Mesothelial cell of epicardium (in vitro differentiated cells): ENCODE results near the gene SYCP2. TPM values are rescaled to one million over a fixed set of nuclear protein-coding genes. Genes with fewer than 3 reads are reported as not detected.

Source experiments
- DNase-seq, 2 experiments: peaks; one replicate each; pipeline ENCODE4 v3.0.0; 2021; ENCODE audit warnings: low spot score in 2 of 2; ENCODE audit not compliant: unreplicated experiment in 2 of 2
- H3K27ac Mint-ChIP-seq: 2 replicates; pipeline ENCODE4 v1.8.0; 2021; ENCODE audit warnings: mixed read lengths
- H3K27me3 Mint-ChIP-seq: 2 replicates; pipeline ENCODE4 v1.8.0; 2021; ENCODE audit warnings: low read depth, mixed read lengths
- H3K36me3 Mint-ChIP-seq: 2 replicates; pipeline ENCODE4 v1.8.0; 2021; ENCODE audit warnings: mixed read lengths
- H3K4me1 Mint-ChIP-seq: 2 replicates; pipeline ENCODE4 v1.8.0; 2021; ENCODE audit warnings: mixed read lengths
- H3K4me3 Mint-ChIP-seq: 2 replicates; pipeline ENCODE4 v1.8.0; 2021; ENCODE audit warnings: mild to moderate bottlenecking, moderate library complexity, mixed read lengths
- H3K9me3 Mint-ChIP-seq: 2 replicates; pipeline ENCODE4 v1.8.0; 2021; ENCODE audit warnings: mixed read lengths
- total RNA-seq: library from RNA; stranded (reverse); gene quantifications from 3 replicates; pipeline ENCODE4 v1.2.1, GENCODE V29; 2021
- TF ChIP-seq, protein P1 (sequence below): fragments of 200-600 bp; sonication (generic); IDR thresholded peaks from one replicate; pipeline ENCODE4 v1.5.0; 2021; ENCODE audit warnings: antibody characterized with exemption; ENCODE audit not compliant: unreplicated experiment

SYCP2 gene
- total RNA-seq, 1 donor from 2014 or later: 2.3 TPM

DNA sequence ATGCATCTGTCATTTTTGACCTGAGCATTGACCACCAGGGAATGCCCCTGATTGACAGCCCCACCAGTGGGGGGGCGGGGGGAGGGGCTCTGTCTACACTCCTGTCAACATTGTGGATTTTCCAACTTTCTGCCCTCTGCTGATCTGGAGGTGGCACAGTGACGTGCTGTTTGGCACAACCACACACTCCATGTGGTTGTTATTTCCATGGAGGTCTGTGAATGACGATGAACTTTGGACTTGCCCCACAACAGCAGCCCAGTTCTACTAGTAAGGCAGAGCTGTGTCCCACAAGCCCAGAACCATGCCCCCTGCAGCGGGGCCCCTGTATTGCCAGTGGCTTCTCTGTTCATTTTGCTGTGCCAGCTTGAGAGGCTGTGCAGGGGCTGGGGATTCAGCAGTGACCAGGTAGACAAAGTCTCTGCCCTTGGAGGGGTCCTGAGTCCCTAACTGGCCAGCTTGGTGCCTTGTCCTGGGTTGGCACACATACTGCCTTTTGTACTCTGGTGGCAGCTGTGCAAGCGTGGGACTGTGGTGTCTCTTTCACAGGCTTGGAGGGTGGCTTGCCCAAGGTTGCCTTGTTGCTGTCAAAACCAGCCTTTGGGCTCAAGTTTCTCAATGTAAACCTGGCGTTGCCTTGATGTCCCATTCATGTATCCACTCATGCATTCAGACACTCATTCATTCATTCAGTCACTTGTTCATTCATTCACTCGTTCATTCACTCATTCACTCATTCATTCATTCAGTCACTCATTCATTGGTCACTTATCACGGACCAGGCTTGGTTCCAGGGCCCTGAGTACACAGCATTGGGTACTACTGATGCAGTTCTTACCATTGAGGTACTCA is 108.5 kb downstream of the SYCP2 start:
- Mint-ChIP-seq H3K36me3 (no peaks in the 10 kb centered on the region), H3K4me1 (no peaks in the 10 kb centered on the region), H3K4me3 (no peak overlapping the region), H3K9me3 (no peaks in the 10 kb centered on the region), H3K27me3 (peaks cover 90% of the 10 kb centered on the region), H3K27ac (no peak overlapping the region)
- TF ChIP-seq, protein P1, sequence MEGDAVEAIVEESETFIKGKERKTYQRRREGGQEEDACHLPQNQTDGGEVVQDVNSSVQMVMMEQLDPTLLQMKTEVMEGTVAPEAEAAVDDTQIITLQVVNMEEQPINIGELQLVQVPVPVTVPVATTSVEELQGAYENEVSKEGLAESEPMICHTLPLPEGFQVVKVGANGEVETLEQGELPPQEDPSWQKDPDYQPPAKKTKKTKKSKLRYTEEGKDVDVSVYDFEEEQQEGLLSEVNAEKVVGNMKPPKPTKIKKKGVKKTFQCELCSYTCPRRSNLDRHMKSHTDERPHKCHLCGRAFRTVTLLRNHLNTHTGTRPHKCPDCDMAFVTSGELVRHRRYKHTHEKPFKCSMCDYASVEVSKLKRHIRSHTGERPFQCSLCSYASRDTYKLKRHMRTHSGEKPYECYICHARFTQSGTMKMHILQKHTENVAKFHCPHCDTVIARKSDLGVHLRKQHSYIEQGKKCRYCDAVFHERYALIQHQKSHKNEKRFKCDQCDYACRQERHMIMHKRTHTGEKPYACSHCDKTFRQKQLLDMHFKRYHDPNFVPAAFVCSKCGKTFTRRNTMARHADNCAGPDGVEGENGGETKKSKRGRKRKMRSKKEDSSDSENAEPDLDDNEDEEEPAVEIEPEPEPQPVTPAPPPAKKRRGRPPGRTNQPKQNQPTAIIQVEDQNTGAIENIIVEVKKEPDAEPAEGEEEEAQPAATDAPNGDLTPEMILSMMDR: no peak
- DNase-seq: no peak

DNA sequence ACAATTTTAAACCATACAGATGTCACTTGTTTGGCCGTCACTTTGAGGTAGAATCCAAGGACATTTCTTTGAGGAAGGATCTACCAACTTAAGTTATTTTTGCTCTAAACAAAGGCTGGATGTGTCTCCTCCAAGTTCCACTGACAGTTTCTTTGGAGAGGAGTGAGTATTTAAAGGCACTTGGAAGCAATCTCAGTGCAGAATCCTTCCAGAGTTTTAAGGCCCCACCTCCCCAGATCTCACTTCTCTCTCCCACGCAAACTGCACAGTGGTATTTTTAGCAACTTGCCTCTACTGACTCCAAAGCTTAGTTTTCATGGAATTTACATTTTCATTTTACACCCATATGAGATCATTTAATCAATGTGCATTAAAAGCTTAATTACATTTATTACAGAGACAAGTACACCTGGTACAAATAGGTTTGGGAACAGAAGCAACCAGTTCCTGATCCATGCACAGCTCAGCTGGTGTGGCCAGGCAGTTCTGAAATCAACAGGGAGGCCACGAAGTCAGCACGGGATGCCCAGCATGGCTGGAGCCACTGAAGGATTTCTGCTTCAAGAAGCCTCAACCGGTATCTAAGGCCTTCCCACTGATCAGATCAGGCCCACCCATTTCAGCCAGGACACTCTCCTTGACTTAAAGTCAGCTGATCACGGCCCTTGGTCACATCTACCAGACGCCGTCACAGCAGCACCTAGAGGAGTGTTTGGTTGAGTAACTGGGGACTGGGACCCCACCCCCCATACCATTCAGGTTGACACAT is 109.8 kb downstream of the SYCP2 start:
- Mint-ChIP-seq H3K4me1 (no peaks in the 10 kb centered on the region), H3K36me3 (no peaks in the 10 kb centered on the region), H3K9me3 (no peaks in the 10 kb centered on the region), H3K27ac (no peak overlapping the region), H3K4me3 (no peak overlapping the region), H3K27me3 (peaks cover 82% of the 10 kb centered on the region)
- TF ChIP-seq, protein P1: no peak
- no peak for DNase-seq

DNA sequence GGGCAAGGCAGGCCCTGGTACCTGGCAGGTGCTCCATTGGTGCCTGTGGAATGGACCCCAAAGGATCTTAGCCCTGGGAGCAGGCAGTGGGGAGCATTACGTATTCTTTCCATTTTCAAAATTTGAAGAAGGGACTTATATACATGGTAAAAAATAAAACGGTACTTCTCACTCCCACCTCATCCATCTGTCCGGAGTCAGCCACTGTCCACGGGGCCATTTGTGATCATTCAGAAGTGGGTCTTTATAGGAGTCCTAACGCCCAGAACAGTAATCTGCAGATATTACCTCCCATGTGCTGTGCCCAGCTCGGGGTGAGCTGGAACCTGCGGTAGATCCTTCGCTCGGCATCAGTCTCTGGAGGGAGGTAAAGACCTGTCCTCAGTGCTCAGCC is 110.4 kb downstream of the SYCP2 start:
- Mint-ChIP-seq H3K4me3 (no peak overlapping the region), H3K36me3 (no peaks in the 10 kb centered on the region), H3K27me3 (peaks cover 82% of the 10 kb centered on the region), H3K9me3 (no peaks in the 10 kb centered on the region), H3K27ac (no peak overlapping the region), H3K4me1 (no peaks in the 10 kb centered on the region)
- no peak for DNase-seq
- TF ChIP-seq, protein P1: no peak

GRCh38 chr20:59822291-59823029 is 111.0 kb downstream of the SYCP2 start:
- no peak overlapping the region for H3K4me3 Mint-ChIP-seq

GRCh38 chr20:59821788-59822187 is 111.6 kb downstream of the SYCP2 start:
- no peak overlapping the region for H3K4me3 Mint-ChIP-seq
- no peaks in the 10 kb centered on the region for H3K9me3 Mint-ChIP-seq
- no peaks in the 10 kb centered on the region for H3K36me3 Mint-ChIP-seq
- DNase-seq: no peak
- no peaks in the 10 kb centered on the region for H3K4me1 Mint-ChIP-seq
- H3K27ac Mint-ChIP-seq: no peak overlapping the region
- H3K27me3 Mint-ChIP-seq: peaks cover 76% of the 10 kb centered on the region
- TF ChIP-seq, protein P1: no peak

More at GRCh38 chr20:59822291-59823029, 111.0 kb downstream of the SYCP2 start:
- no peak for DNase-seq
- Mint-ChIP-seq H3K27me3 (peaks cover 81% of the 10 kb centered on the region), H3K36me3 (no peaks in the 10 kb centered on the region), H3K4me1 (no peaks in the 10 kb centered on the region), H3K9me3 (no peaks in the 10 kb centered on the region), H3K27ac (no peak overlapping the region)
- TF ChIP-seq, protein P1: no peak
